GM19324 (cell line): Measurements from ENCODE around the gene BRWD1.
A peak's percentile ranks its signal among the peaks of the same experiment; 100 is the strongest.

Experiments
- ATAC-seq: cut with Tn5 transposase; IDR thresholded peaks from one replicate; pipeline ENCODE4 v1.9.1; 2021; ENCODE audit warnings: mild to moderate bottlenecking, moderate library complexity; ENCODE audit not compliant: unreplicated experiment, low FRiP score

The BRWD1 gene

GRCh38 chr21:39330001-39330400, 16.6 kb upstream of the BRWD1 start:
- no peak for ATAC-seq

GRCh38 chr21:39327727-39328126, 14.3 kb upstream of the BRWD1 start:
- no peak for ATAC-seq

GRCh38 chr21:39326607-39327307, 13.3 kb upstream of the BRWD1 start:
- ATAC-seq = no peak

- ATAC-seq = no peak
Measured at GRCh38 chr21:39325458-39325857, 12.0 kb upstream of the BRWD1 start.

GRCh38 chr21:39321424-39321823, 8.0 kb upstream of the BRWD1 start:
- ATAC-seq = no peak

GRCh38 chr21:39319814-39320332, 6.4 kb upstream of the BRWD1 start:
- ATAC-seq = no peak

- no peak for ATAC-seq
Measured at GRCh38 chr21:39319251-39319756, 5.9 kb upstream of the BRWD1 start.

- ATAC-seq = no peak
Measured at GRCh38 chr21:39318091-39318959, 4.9 kb upstream of the BRWD1 start.

GRCh38 chr21:39317134-39318090, 4.0 kb upstream of the BRWD1 start:
- no peak for ATAC-seq

- no peak for ATAC-seq
Measured at GRCh38 chr21:39316729-39317128, 3.3 kb upstream of the BRWD1 start.

GRCh38 chr21:39315603-39316445, 2.4 kb upstream of the BRWD1 start:
- no peak for ATAC-seq

- no peak for ATAC-seq
Measured at GRCh38 chr21:39314143-39315027, 953 bp upstream of the BRWD1 start.

GRCh38 chr21:39313042-39313570, 326 bp downstream of the BRWD1 start:
- ATAC-seq = peak; percentile 19

GRCh38 chr21:39312112-39313041, 1.1 kb downstream of the BRWD1 start:
- ATAC-seq = peak; percentile 78

- ATAC-seq = no peak
Measured at GRCh38 chr21:39311164-39311563, 2.3 kb downstream of the BRWD1 start.

GRCh38 chr21:39307466-39307865, 6.0 kb downstream of the BRWD1 start:
- no peak for ATAC-seq

GRCh38 chr21:39300587-39300986, 12.8 kb downstream of the BRWD1 start:
- ATAC-seq = no peak
